Activated naive CD4-positive, alpha-beta T cell treated with anti-CD3 and anti-CD28 coated beads for 36 hours (primary cell): ENCODE results near the gene ZFAND3. TPM values are rescaled to one million over a fixed set of nuclear protein-coding genes. Genes with fewer than 3 reads are reported as not detected.

Source experiments
- CTCF ChIA-PET: fragments of 350-600 bp; sonication (Branson Sonifier 250); formaldehyde crosslinking; loops from one replicate; lab custom pipeline; 2021; ENCODE audit warnings: antibody characterized with exemption; lab: Charles Lee
- DNase-seq: peaks from one replicate; pipeline ENCODE4 v3.0.0-alpha.2; 2020
- H3K27ac Mint-ChIP-seq: one replicate; pipeline ENCODE4 v1.8.0; 2021; ENCODE audit warnings: mild to moderate bottlenecking, mixed read lengths
- H3K27me3 Mint-ChIP-seq: one replicate; pipeline ENCODE4 v1.8.0; 2021; ENCODE audit warnings: low read depth, mixed read lengths
- H3K36me3 Mint-ChIP-seq: one replicate; pipeline ENCODE4 v1.8.0; 2021; ENCODE audit warnings: low read depth, mixed read lengths
- H3K4me1 Mint-ChIP-seq: one replicate; pipeline ENCODE4 v1.8.0; 2021; ENCODE audit warnings: low read depth, mixed read lengths
- H3K4me3 Mint-ChIP-seq: one replicate; pipeline ENCODE4 v1.8.0; 2021; ENCODE audit warnings: mild to moderate bottlenecking, moderate library complexity, mixed read lengths
- H3K9me3 Mint-ChIP-seq: one replicate; pipeline ENCODE4 v1.8.0; 2021; ENCODE audit warnings: mixed read lengths
- intact Hi-C: fragments of 100-400 bp; cut with micrococcal nuclease; formaldehyde crosslinking; loops from one replicate; pipeline ENCODE4 v1.15.1; 2023
- total RNA-seq, 2 experiments: library from RNA; stranded (reverse); gene quantifications; one replicate each; pipeline ENCODE4 v1.2.3, GENCODE V29; 2021

Gene ZFAND3, protein sequence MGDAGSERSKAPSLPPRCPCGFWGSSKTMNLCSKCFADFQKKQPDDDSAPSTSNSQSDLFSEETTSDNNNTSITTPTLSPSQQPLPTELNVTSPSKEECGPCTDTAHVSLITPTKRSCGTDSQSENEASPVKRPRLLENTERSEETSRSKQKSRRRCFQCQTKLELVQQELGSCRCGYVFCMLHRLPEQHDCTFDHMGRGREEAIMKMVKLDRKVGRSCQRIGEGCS
- total RNA-seq: 10 to 100 TPM; 33.6 to 35.3 TPM

DNA sequence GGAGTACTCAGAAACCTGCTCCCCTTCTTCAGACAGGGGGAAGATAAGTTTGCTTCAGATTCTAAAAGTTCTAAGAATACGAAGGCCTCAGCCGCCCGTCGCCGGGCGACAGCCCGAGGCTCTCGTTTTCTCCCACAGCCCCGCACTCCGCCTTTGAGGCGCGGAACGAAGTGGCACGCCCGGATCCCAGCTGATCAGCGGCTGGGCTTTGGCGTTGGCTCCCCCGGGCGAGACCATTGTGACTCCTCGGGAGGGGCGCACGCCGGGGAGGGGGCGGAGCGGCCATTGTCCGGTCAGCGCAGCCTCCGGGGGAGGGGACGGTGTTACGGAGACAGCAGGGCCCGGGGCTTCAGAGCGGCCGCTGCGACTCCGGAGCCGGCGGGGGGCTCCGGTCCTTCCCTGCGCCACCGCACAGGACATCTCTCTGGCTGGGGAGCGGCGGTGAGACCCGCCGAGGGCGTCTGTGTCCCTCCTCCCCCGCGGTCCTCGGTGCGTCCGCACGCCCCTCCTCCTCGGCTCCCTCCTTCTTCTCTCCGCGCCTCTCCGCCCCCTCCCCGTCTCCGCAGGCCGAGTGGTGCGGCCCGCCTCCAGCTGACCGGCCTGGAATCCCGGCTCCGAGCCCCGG is at the start of gene ZFAND3:
Gene ZFAND3, plus strand, starts transcription at position 551 of the 625 bp plus-strand sequence. CDS start 219 bp downstream, outside the sequence.
- DNase-seq: peak; percentile 95
- no peaks in the 10 kb centered on the region for H3K27me3 Mint-ChIP-seq
- intact Hi-C loops: loop anchor here (1.0 to 10.0 kb wide), 5 partner anchors 28 to 853 kb away; no protein-coding TSS in a partner anchor
- H3K4me3 Mint-ChIP-seq: peak within 1 kb of the TSS; percentile 92
- peak within 1 kb of the TSS; percentile 98 for H3K27ac Mint-ChIP-seq
- no peaks in the 10 kb centered on the region for H3K9me3 Mint-ChIP-seq
- peaks cover 52% of the 10 kb centered on the region for H3K4me1 Mint-ChIP-seq
- CTCF ChIA-PET: interaction anchor here (0.7 to 2.2 kb wide), 4 partner anchors 28 to 62 kb away, joined by 3 to 8 read pairs (median 4); no protein-coding TSS in a partner anchor
- peaks cover 3% of the 10 kb centered on the region for H3K36me3 Mint-ChIP-seq

DNA sequence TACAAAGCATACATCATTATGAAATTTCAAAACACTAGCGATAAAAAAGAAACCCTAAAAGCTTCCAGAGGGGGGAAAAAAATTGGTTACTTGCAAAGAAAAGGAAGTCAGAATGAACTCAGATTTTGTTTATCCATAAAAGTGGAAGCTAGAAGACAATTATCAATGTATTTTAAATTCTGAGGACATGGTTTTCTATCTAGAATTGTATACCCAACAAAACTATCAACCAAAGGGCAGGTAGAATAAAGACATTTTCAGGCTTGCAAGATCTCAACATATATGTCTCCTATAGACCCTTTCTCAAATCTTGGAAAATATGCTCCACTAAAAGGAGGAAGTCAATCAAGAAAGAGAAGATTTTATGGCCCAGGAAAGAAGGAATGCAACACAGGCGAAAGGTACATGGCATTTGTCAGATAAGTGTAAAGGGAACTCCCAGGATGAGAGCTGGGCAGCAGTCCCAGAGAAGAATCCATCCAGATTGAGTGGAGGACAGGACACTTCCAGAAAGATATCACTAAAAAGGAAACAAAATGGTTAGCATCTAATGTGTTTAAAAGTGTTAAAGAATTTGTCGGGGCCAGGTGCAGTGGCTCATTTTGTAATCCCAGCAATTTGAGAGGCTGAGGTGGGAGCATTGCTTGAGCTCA is 45.4 kb upstream of the ZFAND3 start:
- peaks cover 9% of the 10 kb centered on the region for H3K9me3 Mint-ChIP-seq
- intact Hi-C loops: no loop called here
- DNase-seq: no peak
- H3K27me3 Mint-ChIP-seq: no peaks in the 10 kb centered on the region
- no peak overlapping the region for H3K4me3 Mint-ChIP-seq
- no peak overlapping the region for H3K27ac Mint-ChIP-seq
- no peaks in the 10 kb centered on the region for H3K36me3 Mint-ChIP-seq
- CTCF ChIA-PET: no interaction called here
- H3K4me1 Mint-ChIP-seq: no peaks in the 10 kb centered on the region

DNA sequence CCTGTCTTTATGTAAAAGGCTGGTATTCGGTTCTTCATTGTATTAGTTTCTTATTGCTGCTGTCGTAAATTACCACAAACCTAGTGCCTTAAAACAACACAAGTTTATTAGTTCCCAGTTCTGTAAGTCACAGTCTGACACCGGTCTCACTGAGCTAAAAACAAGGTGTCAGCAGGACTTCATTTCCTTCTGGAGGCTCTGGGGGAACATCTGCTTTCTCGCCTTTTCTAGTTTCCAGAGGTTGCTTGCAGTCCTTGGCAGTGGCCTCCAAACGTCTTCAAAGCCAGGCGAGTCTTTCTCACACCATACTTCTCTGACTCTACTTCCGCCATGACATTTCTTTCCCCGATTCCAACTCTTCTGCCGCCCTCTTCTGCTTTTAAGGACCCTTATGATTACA is 43.0 kb upstream of the ZFAND3 start:
- Mint-ChIP-seq H3K36me3 (no peaks in the 10 kb centered on the region), H3K4me1 (no peaks in the 10 kb centered on the region), H3K27me3 (peaks cover under 1% of the 10 kb centered on the region), H3K27ac (no peak overlapping the region), H3K4me3 (no peak overlapping the region), H3K9me3 (peaks cover 9% of the 10 kb centered on the region)
- intact Hi-C loops: no loop called here
- DNase-seq: no peak
- CTCF ChIA-PET: interaction anchor here (0.9 kb wide), 1 partner anchor 15 kb away, joined by 3 read pairs; no protein-coding TSS in a partner anchor

DNA sequence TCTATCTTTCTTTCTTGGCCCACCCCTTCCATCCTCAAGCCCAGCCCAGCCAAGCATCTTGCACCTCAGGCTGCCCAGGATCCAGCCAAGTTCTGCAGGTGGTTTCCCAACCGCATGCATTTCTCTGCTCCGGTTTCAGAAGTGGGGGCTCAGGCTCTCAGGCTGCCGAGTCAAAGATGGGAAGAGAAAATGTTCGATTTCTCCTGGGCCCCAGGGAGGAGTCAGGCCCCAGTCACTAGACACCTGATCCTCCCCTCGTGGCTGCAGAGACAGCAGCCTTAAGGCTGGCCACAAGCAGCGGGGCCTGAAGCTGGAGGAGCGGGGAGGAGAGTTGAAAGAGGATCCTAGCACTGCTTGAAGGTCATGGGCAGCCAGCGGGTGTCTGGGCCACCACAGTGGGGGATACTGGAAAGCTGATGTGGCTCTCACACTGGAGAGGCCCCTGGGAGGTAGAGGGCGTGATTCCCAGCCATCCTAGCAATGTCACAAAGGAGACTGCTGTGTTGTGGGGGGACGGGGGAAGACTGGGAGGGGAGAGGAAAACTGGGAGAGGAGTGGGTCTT is 42.2 kb upstream of the ZFAND3 start:
- DNase-seq: no peak
- intact Hi-C loops: no loop called here
- Mint-ChIP-seq H3K36me3 (no peaks in the 10 kb centered on the region), H3K27ac (no peak overlapping the region), H3K27me3 (peaks cover 5% of the 10 kb centered on the region), H3K4me3 (no peak overlapping the region), H3K9me3 (peaks cover 9% of the 10 kb centered on the region), H3K4me1 (no peaks in the 10 kb centered on the region)
- CTCF ChIA-PET: no interaction called here

DNA sequence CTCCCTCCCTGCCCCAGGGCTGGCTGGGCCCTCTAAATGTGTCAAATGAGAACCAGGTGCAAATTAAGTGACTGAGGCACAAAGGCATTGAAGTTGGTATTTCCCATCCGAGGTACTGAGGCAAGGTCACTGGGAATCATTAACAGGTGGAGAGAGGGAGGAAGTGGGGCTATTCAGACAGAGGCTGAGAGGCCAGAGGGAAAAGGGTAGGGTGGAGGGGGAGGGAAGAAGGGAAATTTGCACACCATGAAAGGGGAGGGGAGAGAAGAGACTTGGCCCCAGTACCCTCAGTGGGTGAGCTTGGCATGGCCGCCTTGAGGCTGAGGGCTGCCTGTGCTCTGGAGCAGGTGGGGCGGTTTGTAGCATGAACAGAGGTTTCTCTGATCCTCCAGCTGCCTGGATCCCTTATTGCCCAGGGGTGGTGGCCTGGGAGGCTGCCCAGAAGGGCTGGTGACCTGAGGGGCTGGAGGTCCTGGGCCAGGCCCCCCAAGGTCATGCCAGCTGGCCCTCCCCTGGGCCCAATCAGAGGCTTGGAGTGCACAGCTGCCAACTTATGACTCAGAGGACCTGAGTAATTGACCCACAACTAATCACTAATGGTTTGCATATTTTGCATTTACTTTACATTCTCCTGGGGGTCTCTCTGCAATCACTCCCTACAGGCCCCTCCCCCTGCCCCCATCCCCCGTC is 40.3 kb upstream of the ZFAND3 start:
- CTCF ChIA-PET: no interaction called here
- peaks cover 15% of the 10 kb centered on the region for H3K4me1 Mint-ChIP-seq
- intact Hi-C loops: no loop called here
- no peaks in the 10 kb centered on the region for H3K36me3 Mint-ChIP-seq
- no peak overlapping the region for H3K4me3 Mint-ChIP-seq
- peaks cover 2% of the 10 kb centered on the region for H3K9me3 Mint-ChIP-seq
- H3K27me3 Mint-ChIP-seq: peaks cover 16% of the 10 kb centered on the region
- no peak overlapping the region for H3K27ac Mint-ChIP-seq
- no peak for DNase-seq

DNA sequence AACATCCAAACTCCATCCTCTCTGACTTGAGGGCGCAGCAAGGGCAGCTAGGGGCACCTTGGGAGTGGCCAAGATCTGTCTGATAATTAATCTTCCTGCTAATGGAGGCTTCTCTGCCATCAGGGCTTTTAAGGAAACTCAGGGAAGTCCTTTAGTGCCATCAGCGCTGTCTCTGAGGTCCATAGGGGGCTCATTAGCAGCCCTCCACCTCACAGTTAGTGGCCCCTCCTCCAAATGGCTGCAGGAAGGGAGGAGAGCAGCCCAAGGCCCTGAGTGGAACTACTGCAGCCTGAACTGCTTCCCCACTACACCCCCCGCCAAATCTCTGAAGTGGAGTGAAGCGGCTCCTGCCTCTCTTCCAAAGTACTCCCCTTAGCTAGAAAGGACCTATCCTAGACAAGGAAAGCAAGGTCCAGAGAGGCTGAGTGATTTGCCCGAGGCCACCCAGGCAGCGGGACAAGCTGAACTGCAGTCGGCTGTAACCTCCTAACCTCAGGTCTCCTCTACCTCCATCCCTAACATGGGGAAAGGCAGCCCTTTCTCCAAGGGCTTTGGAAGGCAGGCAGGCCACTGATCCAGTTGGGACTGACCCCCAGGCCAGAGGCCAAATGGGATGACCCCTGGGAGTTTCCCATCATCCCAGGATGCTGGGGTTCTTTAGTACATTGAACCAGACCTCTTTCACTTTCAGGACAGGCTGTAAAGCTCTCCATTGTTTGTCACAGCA is 39.5 kb upstream of the ZFAND3 start:
- CTCF ChIA-PET: no interaction called here
- no peaks in the 10 kb centered on the region for H3K9me3 Mint-ChIP-seq
- peaks cover 15% of the 10 kb centered on the region for H3K4me1 Mint-ChIP-seq
- no peak overlapping the region for H3K4me3 Mint-ChIP-seq
- no peak overlapping the region for H3K27ac Mint-ChIP-seq
- no peak for DNase-seq
- H3K27me3 Mint-ChIP-seq: peaks cover 24% of the 10 kb centered on the region
- intact Hi-C loops: no loop called here
- H3K36me3 Mint-ChIP-seq: no peaks in the 10 kb centered on the region

DNA sequence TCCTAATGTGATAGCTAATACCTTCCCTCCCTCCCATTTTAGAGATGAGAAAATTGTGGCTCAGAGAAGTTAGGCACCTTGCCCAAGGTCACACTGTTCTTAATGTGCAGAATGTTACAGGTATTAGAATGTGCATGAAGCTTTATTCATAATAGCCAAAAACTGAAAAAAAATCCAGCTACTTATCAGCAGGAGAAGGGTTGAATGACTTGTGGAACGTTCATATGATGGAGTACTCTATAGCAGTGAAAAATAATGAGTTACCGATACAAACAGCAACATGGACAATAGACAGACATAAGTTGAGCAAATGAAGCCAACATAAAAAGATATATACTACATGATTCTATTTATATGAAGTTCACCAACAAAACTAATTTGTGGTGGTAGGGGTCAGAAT is 37.7 kb upstream of the ZFAND3 start:
- Mint-ChIP-seq H3K27ac (no peak overlapping the region), H3K4me3 (no peak overlapping the region), H3K4me1 (peaks cover 15% of the 10 kb centered on the region), H3K9me3 (no peaks in the 10 kb centered on the region), H3K36me3 (no peaks in the 10 kb centered on the region), H3K27me3 (peaks cover 32% of the 10 kb centered on the region)
- intact Hi-C loops: loop anchor here (2.0 kb wide), 1 partner anchor 77 kb away; no protein-coding TSS in a partner anchor
- no peak for DNase-seq
- CTCF ChIA-PET: interaction anchor here (1.1 to 2.5 kb wide), 3 partner anchors 10 to 242 kb away, joined by 3 to 16 read pairs (median 3); no protein-coding TSS in a partner anchor

DNA sequence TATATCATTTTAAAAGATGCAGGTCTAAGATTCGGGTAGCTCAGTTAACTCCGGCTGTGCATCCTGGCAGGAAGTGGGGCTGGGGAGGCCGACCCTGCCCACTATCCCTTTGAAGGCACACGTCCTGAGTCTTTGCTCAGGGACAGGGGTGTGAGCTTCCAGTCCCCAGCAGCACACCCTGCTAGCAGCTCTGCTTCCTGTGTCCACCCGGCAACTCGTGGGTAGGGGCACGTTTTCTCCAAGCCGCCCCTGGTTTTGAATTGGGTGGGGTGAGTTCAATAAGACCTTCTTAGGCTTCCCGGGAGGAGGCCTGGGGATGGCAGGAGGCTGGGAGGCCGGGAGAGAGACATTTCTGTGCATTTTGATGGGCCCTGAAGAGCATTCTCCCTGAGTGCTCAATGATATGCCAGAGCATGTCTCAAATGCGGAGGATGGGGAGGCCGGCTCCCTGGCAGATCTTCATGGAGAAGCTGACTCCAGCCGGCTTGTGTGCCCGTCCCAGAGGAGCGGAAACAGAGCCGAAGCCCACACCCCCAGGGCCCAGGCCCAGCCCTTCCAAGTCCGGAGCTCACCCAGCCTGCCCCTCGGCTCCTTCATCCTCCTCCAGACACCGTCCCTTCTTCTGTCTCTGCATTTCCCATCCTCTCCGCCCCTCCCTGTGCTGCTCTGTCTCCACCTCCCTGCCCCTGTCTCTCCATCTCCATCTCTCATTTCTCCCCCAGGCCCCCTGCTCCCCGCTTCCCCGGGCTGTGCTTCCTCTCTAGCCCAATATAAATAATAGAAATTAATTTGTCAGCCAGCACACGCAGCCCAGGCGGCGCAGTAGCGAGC is 36.3 kb upstream of the ZFAND3 start:
- Mint-ChIP-seq H3K9me3 (no peaks in the 10 kb centered on the region), H3K4me1 (peaks cover 15% of the 10 kb centered on the region), H3K36me3 (no peaks in the 10 kb centered on the region), H3K4me3 (peak overlapping the region; percentile 72), H3K27me3 (peaks cover 32% of the 10 kb centered on the region), H3K27ac (no peak overlapping the region)
- intact Hi-C loops: loop anchor here (2.0 kb wide), 1 partner anchor 78 kb away; no protein-coding TSS in a partner anchor
- DNase-seq: no peak
- CTCF ChIA-PET: interaction anchor here (0.6 to 2.5 kb wide), 6 partner anchors 8 to 583 kb away, joined by 3 to 16 read pairs (median 4); no protein-coding TSS in a partner anchor

DNA sequence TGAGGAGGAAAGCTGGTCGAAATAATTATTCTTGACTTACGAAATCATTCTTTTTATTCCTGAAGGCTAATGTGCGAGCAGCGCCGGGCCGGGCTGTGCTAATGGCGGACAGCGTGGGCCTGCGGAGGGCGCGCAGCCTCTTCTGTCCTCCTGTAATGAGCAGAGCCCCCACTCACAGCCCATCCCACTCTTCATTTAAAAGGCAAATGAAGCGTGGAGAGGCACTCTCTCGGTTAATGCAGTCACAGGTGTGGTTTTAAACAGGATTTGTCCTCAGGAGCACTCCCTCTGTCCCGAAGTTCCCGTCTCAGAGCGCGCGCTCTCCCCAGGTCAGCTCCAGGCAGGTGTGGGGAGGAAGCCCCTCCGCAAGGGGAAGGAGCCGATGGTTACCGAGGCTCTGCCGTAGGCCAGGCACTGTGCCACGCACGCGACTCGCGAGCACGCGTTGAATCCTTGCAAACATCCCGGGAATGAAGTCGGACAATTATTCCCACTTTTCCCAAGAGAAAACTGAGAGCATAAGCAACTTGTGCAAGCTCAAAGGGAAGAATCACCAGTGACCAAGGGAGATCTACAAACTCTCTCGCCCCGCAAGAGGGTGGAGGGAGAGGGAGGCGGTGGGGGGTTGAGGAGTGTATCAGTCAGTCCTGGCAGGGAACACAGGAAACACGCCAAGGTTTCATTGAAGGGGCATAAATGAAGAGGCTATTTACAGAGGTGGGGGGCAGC is 35.5 kb upstream of the ZFAND3 start:
- H3K9me3 Mint-ChIP-seq: no peaks in the 10 kb centered on the region
- intact Hi-C loops: loop anchor here (2.0 kb wide), 1 partner anchor 79 kb away; no protein-coding TSS in a partner anchor
- H3K27me3 Mint-ChIP-seq: peaks cover 32% of the 10 kb centered on the region
- CTCF ChIA-PET: interaction anchor here (0.7 to 1.2 kb wide), 3 partner anchors 75 to 583 kb away, joined by 3 read pairs; no protein-coding TSS in a partner anchor
- peak; percentile 27 for DNase-seq
- H3K4me3 Mint-ChIP-seq: peak overlapping the region; percentile 72
- no peaks in the 10 kb centered on the region for H3K36me3 Mint-ChIP-seq
- H3K4me1 Mint-ChIP-seq: peaks cover 15% of the 10 kb centered on the region
- no peak overlapping the region for H3K27ac Mint-ChIP-seq

DNA sequence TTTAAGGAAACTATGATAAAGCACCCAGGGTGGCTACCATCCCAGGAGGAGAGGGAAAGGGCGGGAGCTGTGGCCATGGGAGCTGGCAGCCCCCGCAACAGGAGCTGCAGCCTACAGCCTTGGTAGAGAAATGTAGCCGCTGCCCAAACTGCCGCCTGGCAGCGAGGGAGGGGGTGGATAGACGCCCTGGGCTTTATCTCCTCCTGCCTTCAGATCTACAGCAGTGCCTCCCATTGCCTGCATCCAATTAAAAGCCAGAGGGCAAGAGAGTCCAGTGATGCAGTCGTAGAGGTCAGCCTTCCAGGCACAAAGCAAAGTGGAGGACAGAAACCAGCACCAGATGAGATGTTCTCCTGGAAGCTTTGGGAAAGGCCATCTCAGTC is 35.0 kb upstream of the ZFAND3 start:
- Mint-ChIP-seq H3K27ac (no peak overlapping the region), H3K36me3 (no peaks in the 10 kb centered on the region), H3K27me3 (peaks cover 32% of the 10 kb centered on the region), H3K9me3 (no peaks in the 10 kb centered on the region), H3K4me1 (peaks cover 15% of the 10 kb centered on the region), H3K4me3 (peak overlapping the region; percentile 72)
- DNase-seq: no peak
- intact Hi-C loops: no loop called here
- CTCF ChIA-PET: no interaction called here
